AG10803 (cell line): ENCODE measurements around the gene FAM3D.
A peak's percentile ranks its signal among the peaks of the same experiment; 100 is the strongest.

Experiments used
- DNase-seq: peaks from one replicate; pipeline ENCODE4 v3.0.0; 2010; ENCODE audit warnings: low read depth
- H3K4me3 ChIP-seq: 2 replicates; pipeline ENCODE4 v1.5.1; 2011; ENCODE audit warnings: mild to moderate bottlenecking, low read length, control low read depth
- TF ChIP-seq, protein P1 (sequence below): conservative IDR thresholded peaks from 2 replicates; pipeline ENCODE4 v1.5.1; 2011; ENCODE audit warnings: mild to moderate bottlenecking, low read length, control low read depth, inconsistent platforms

FAM3D gene

DNA sequence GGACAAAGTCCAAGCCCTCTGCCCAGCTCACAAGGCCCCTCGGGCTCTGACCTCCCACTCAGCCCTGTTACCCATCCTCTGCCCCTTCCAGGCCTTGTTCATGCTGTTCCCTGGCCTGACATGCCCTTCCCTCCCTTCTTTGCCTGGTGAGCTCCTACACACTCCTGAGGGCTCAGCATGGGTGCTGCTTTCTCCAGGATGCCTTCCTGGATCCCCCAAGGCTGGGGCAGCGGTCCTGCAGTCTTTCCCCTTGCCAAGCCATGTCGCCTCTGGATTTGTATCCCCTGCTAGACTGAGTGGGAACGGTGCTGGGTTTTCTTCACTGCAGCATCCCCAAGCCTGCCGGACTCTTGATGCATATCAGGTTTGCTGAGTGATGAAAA, 35.9 kb downstream of the FAM3D start:
- no peak overlapping the region for H3K4me3 ChIP-seq
- TF ChIP-seq, protein P1, sequence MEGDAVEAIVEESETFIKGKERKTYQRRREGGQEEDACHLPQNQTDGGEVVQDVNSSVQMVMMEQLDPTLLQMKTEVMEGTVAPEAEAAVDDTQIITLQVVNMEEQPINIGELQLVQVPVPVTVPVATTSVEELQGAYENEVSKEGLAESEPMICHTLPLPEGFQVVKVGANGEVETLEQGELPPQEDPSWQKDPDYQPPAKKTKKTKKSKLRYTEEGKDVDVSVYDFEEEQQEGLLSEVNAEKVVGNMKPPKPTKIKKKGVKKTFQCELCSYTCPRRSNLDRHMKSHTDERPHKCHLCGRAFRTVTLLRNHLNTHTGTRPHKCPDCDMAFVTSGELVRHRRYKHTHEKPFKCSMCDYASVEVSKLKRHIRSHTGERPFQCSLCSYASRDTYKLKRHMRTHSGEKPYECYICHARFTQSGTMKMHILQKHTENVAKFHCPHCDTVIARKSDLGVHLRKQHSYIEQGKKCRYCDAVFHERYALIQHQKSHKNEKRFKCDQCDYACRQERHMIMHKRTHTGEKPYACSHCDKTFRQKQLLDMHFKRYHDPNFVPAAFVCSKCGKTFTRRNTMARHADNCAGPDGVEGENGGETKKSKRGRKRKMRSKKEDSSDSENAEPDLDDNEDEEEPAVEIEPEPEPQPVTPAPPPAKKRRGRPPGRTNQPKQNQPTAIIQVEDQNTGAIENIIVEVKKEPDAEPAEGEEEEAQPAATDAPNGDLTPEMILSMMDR, result no peak
- no peak for DNase-seq

DNA sequence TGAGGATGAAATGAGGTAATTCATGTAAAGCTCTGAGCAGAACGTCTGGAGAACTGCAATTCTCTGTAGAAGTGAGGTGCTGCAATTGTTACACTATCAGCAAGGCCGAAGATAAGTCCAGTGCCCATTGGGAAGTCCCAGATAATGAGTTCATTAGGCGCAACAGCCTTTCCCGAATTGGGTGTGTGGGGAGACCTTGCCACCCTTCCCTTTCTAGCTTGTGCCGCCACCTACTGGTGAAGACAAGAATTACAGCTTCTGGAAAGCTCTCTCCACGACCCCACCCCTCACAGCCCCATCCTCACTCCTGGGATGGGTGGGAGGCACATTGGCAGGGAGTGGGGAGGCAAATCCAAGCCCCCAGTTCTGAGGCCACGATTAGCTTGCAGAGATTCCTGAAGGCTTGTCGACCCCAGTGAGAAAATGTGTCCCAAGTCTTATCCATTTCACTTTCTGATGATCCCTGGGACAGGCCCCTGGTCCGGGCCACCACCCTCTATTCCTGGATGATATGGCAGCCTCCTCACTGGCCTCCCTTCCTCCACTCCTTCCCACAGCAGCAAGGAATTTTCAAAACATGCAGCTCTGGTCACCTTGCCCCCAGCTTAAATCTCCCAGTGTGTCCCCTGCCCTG, 36.4 kb downstream of the FAM3D start:
- peak; percentile 72 for DNase-seq
- no peak overlapping the region for H3K4me3 ChIP-seq
- TF ChIP-seq, protein P1, result peak; percentile 84

GRCh38 chr3:58629629-58630028, 36.9 kb downstream of the FAM3D start:
- no peak overlapping the region for H3K4me3 ChIP-seq

GRCh38 chr3:58628823-58629562, 37.6 kb downstream of the FAM3D start:
- DNase-seq, result peak; percentile 98
- TF ChIP-seq, protein P1, result peak; percentile 27
- peak overlapping the region; percentile 3; the same call in 1 of the 2 replicates for H3K4me3 ChIP-seq

More at GRCh38 chr3:58629629-58630028, 36.9 kb downstream of the FAM3D start:
- no peak for DNase-seq
- TF ChIP-seq, protein P1, result no peak

GRCh38 chr3:58627941-58628340, 38.6 kb downstream of the FAM3D start:
- DNase-seq, result no peak
- no peak overlapping the region for H3K4me3 ChIP-seq
- TF ChIP-seq, protein P1, result no peak

GRCh38 chr3:58627570-58627885, 39.0 kb downstream of the FAM3D start:
- TF ChIP-seq, protein P1, result no peak
- DNase-seq, result no peak

GRCh38 chr3:58626841-58627569, 39.6 kb downstream of the FAM3D start:
- TF ChIP-seq, protein P1, result no peak
- no peak overlapping the region for H3K4me3 ChIP-seq
- no peak for DNase-seq

More at GRCh38 chr3:58627570-58627885, 39.0 kb downstream of the FAM3D start:
- H3K4me3 ChIP-seq, result no peak overlapping the region
